SU-DHL-6 (cell line): ENCODE measurements around the gene KCP.

Experiments
- H2AFZ ChIP-seq: fragments of 200-600 bp; sonication (generic); 2 replicates; pipeline ENCODE4 v1.6.1; 2014; ENCODE audit warnings: low read depth, mild to moderate bottlenecking, moderate library complexity, mixed read lengths, antibody characterized with exemption, low read length; ENCODE audit not compliant: severe bottlenecking
- H3F3A ChIP-seq: fragments of 200-600 bp; shearing (Covaris generic); 2 replicates; pipeline ENCODE4 v1.6.0; 2016; ENCODE audit warnings: antibody characterized with exemption, mild to moderate bottlenecking; ENCODE audit not compliant: insufficient read depth
- H3K27ac ChIP-seq: fragments of 200-600 bp; sonication (generic); 2 replicates; pipeline ENCODE4 v1.5.1; 2016; ENCODE audit warnings: low read depth, mild to moderate bottlenecking, low read length, moderate library complexity, mixed read lengths
- H3K27me3 ChIP-seq: fragments of 200-600 bp; sonication (generic), shearing (Covaris generic); 2 replicates; pipeline ENCODE4 v1.6.0; 2014; ENCODE audit warnings: mild to moderate bottlenecking, low read length
- H3K36me3 ChIP-seq: fragments of 200-600 bp; sonication (generic); 2 replicates; pipeline ENCODE4 v1.6.1; 2014; ENCODE audit warnings: mild to moderate bottlenecking, low read length, mixed read lengths
- H3K4me2 ChIP-seq: fragments of 300-600, 200-600 bp; shearing (Covaris generic), sonication (generic); 2 replicates; pipeline ENCODE4 v1.6.0; 2014; ENCODE audit warnings: low read length, low read depth, mild to moderate bottlenecking; ENCODE audit not compliant: poor library complexity, severe bottlenecking
- H3K4me3 ChIP-seq: fragments of 200-600 bp; sonication (generic); 2 replicates; pipeline ENCODE4 v1.5.1; 2014; ENCODE audit warnings: antibody characterized with exemption, low read length, mild to moderate bottlenecking, mixed read lengths; ENCODE audit not compliant: insufficient read depth, poor library complexity, severe bottlenecking
- H3K79me2 ChIP-seq: fragments of 200-600 bp; sonication (generic); 2 replicates; pipeline ENCODE4 v1.6.1; 2014; ENCODE audit warnings: mild to moderate bottlenecking, low read length, moderate library complexity; ENCODE audit not compliant: insufficient read depth
- H3K9ac ChIP-seq: fragments of 200-600 bp; sonication (generic); 2 replicates; pipeline ENCODE4 v1.7.0; 2014; ENCODE audit warnings: mild to moderate bottlenecking, low read length
- H3K9me2 ChIP-seq: fragments of 200-600 bp; sonication (generic); replicated peaks from 2 replicates; pipeline ENCODE4 v1.6.1; 2014; ENCODE audit warnings: low read length; ENCODE audit not compliant: insufficient read depth
- H3K9me3 ChIP-seq: fragments of 200-600 bp; sonication (generic); 2 replicates; pipeline ENCODE4 v1.6.1; 2014; ENCODE audit warnings: low read length, mixed read lengths; ENCODE audit not compliant: insufficient read depth
- H4K20me1 ChIP-seq: fragments of 200-600 bp; sonication (generic); 2 replicates; pipeline ENCODE4 v1.6.1; 2014; ENCODE audit warnings: low read depth, mild to moderate bottlenecking, antibody characterized with exemption, low read length, moderate library complexity, mixed read lengths
- CTCF ChIP-seq: fragments of 200-600 bp; sonication (generic); IDR thresholded peaks from one replicate; pipeline ENCODE4 v1.5.1; 2017; ENCODE audit warnings: antibody characterized with exemption, mild to moderate bottlenecking, low read length, moderate library complexity; ENCODE audit not compliant: insufficient read depth, poor library complexity, severe bottlenecking
- EZH2phosphoT487 ChIP-seq: fragments of 200-600 bp; sonication (generic), shearing (Covaris generic); conservative IDR thresholded peaks from 2 replicates; pipeline ENCODE4 v1.6.1; 2018; ENCODE audit warnings: mild to moderate bottlenecking, antibody characterized with exemption, low read length, moderate library complexity, mixed read lengths

The KCP gene

GRCh38 chr7:128873234-128873633, 37.3 kb downstream of the KCP start:
- no peaks in the 10 kb centered on the region for H3K9me2 ChIP-seq
- peaks cover 4% of the 10 kb centered on the region; the same call in 1 of the 2 replicates for H3F3A ChIP-seq
- H3K27me3 ChIP-seq: no peaks in the 10 kb centered on the region
- H3K79me2 ChIP-seq: no peaks in the 10 kb centered on the region
- H4K20me1 ChIP-seq: no peaks in the 10 kb centered on the region
- no peak overlapping the region for H3K9ac ChIP-seq
- TF ChIP-seq CTCF: no peak
- no peak for TF ChIP-seq EZH2phosphoT487
- no peaks in the 10 kb centered on the region for H3K9me3 ChIP-seq
- H3K27ac ChIP-seq: no peak overlapping the region
- no peaks in the 10 kb centered on the region for H3K36me3 ChIP-seq
- H2AFZ ChIP-seq: no peak overlapping the region
- no peak overlapping the region for H3K4me2 ChIP-seq
- H3K4me3 ChIP-seq: no peak overlapping the region

GRCh38 chr7:128872394-128872824, 38.1 kb downstream of the KCP start:
- Histone ChIP-seq H3K4me3 (no peak overlapping the region), H3K27ac (no peak overlapping the region), H3K79me2 (no peaks in the 10 kb centered on the region), H3K9ac (no peak overlapping the region), H3K9me3 (no peaks in the 10 kb centered on the region), H2AFZ (no peak overlapping the region), H3K36me3 (no peaks in the 10 kb centered on the region), H4K20me1 (no peaks in the 10 kb centered on the region), H3K9me2 (no peaks in the 10 kb centered on the region), H3F3A (peaks cover 4% of the 10 kb centered on the region; the same call in 1 of the 2 replicates), H3K4me2 (no peak overlapping the region), H3K27me3 (no peaks in the 10 kb centered on the region)
- TF ChIP-seq CTCF (no peak), EZH2phosphoT487 (no peak)

- H3K27me3 ChIP-seq: no peaks in the 10 kb centered on the region
- H3K36me3 ChIP-seq: no peaks in the 10 kb centered on the region
- peaks cover 4% of the 10 kb centered on the region; the same call in 1 of the 2 replicates for H3F3A ChIP-seq
- no peak overlapping the region for H3K4me3 ChIP-seq
- TF ChIP-seq CTCF (no peak), EZH2phosphoT487 (no peak)
- no peak overlapping the region for H3K4me2 ChIP-seq
- H2AFZ ChIP-seq: no peak overlapping the region
- no peaks in the 10 kb centered on the region for H3K79me2 ChIP-seq
- no peaks in the 10 kb centered on the region for H4K20me1 ChIP-seq
- no peaks in the 10 kb centered on the region for H3K9me3 ChIP-seq
- H3K9me2 ChIP-seq: no peaks in the 10 kb centered on the region
- no peak overlapping the region for H3K9ac ChIP-seq
- no peak overlapping the region for H3K27ac ChIP-seq
Observed at GRCh38 chr7:128871050-128871449, 39.5 kb downstream of the KCP start.
